HG03039 (cell line): ENCODE data around the gene NMUR1.

Source experiments
- ATAC-seq: cut with Tn5 transposase; IDR thresholded peaks from one replicate; pipeline ENCODE4 v1.9.1; 2021; ENCODE audit warnings: mild to moderate bottlenecking, moderate library complexity; ENCODE audit not compliant: unreplicated experiment

Gene NMUR1

DNA sequence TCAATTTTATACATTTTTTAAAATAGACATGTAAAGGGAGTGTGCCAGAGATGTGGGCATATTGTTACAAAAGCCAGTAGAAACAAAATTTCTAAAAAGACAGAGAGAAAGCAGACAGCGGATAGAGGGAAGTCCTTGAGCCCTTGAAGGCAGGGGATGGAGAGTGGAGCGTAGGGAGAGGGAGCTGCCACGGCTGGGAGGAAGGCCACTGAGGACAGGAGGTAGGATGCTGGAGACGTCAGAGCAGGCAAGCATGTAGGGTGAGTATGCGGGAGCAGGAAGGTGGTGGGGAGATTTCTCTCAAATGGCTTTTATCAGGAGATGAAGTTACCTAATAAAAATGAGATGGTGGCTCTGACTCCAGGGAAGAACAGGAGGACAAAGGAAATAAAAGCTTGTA lies 41.9 kb downstream of the NMUR1 start:
- no peak for ATAC-seq

DNA sequence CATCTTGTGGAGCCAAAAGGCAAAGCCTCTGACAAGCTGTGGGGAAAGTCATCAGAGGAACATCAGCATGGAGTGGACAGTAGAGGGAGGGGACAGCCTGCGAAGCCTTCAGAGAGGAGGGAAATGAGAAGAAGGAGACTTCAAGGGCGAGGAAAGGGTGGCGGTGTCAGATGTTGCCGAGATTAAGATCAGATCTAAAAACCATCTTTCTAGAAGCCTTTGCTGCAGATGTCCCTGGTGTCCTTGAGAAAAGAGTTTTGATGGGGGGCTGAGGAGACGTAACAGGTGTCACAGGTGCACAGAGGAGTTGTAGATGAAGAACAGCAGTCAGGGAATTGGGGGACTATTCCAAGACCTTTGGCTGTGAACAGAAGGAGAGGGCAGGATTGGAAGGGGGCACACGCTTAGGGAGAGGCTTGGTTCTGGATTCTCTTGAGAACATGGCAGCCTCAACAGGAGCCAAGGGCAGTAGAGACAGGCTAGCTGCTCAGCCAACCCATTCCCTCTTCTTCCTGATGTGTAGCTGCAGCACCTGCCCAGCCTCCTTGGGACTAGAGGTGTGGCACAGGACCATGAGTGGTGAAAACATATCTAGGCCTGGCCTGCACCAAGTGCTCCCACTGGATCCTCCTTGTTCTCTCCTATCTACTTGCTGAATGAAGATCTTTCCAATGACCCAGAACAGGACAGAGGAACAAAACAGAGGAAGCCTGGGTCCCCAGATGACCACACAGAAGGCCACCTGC lies 43.2 kb downstream of the NMUR1 start:
- ATAC-seq: no peak

- no peak for ATAC-seq
These were observed 46.6 kb downstream of the NMUR1 start for GRCh38 chr2:231483398-231484329.

GRCh38 chr2:231482806-231483391 lies 47.3 kb downstream of the NMUR1 start:
- peak; percentile 73 for ATAC-seq

DNA sequence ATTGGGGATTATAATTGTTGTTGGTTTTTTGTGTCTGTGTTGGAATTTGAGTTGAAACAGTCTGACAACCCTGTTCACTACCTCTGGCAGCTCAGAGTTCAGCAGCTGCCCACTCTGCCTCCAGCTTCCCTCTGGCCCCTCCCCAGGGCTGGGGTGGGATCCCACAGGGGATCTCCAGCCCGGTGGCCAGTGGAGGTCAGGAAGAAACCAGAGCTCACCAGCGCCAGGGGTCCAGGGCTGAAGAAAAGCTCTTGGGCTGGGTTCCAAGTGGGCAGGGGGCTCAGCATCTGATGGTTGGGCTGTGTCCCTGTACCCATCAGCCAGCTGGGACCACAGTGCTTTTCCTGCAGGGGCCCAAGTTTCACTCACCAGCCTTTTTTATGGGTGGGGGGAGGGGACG lies 49.5 kb downstream of the NMUR1 start:
- ATAC-seq: no peak

DNA sequence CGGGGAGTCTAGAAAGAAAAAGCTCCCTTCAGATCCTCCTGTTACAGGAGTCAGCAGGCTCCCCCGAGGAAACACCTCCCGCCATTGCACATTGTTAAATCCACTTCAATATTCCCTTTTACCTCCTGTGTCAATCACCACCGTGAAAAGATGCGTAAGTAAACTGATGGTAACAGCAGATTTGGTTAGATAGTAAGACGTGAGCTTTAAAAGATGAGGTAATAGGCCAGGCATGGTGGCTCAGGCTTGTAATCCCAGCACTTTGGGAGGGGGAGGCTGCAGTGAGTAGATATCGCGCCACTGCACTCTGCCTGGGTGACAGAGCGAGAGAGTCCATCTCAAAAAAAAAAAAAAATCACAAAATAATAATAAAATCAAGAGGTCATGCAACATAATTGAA lies 50.8 kb downstream of the NMUR1 start:
- ATAC-seq: no peak

DNA sequence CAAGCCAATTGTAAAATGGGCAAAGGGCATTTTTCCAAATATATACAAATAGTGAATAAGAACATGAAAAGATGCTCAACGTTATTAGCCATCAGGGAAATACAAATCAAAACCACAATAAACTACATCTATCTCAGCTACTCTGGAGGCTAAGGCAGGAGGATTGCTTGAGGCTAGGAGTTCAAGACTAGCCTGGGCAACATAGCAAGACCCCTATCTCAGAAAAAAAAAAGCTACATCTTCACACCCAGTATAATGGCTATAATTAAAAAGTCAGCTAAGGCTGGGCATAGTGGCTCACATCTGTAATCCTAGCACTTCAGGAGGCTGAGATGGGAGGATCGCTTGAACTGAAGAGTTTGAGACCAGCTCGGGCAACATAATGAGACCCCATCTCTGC lies 53.3 kb downstream of the NMUR1 start:
- ATAC-seq: no peak

DNA sequence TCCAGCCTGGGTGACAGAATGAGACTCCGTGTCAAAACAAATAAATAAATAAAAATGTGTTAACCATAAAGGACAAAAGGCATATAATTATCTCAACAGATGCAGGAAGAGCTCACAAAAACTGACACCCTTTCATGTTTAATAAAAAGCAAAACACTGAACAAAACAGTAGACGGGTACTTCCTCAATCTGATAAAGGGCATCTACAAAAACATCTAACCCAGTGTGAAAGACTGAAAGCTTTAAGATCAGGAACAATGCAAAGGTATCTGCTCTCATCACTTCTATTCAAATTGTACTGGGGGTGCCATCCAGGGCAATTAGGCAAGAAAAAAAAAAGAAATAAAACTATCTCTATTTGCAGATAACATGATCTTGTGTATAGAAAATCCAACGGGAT lies 54.3 kb downstream of the NMUR1 start:
- no peak for ATAC-seq
